Mesenchymal stem cell (in vitro differentiated cells and primary cell): Measurements from ENCODE around the gene GLRX2.

Experiments
- DNase-seq: peaks from one replicate; pipeline ENCODE4 v3.0.0-alpha.2; 2013
- H2AFZ ChIP-seq: one replicate; pipeline ENCODE4 v1.6.1; 2013; ENCODE audit warnings: low read depth, mild to moderate bottlenecking, control low read depth, inconsistent platforms, low read length, moderate library complexity
- H2AK5ac ChIP-seq: 2 replicates; pipeline ENCODE4 v1.6.1; 2013; ENCODE audit warnings: low read length, moderate library complexity, mild to moderate bottlenecking, inconsistent platforms; ENCODE audit not compliant: severe bottlenecking
- H2BK120ac ChIP-seq: one replicate; pipeline ENCODE4 v1.6.1; 2013; ENCODE audit warnings: low read depth, mild to moderate bottlenecking, inconsistent platforms, low read length, moderate library complexity
- H2BK12ac ChIP-seq, 2 experiments: one replicate each; pipeline ENCODE4 v1.6.1; 2013; ENCODE audit warnings: inconsistent platforms in 2 of 2, low read length in 2 of 2, mild to moderate bottlenecking in 2 of 2, moderate library complexity in 2 of 2, control low read depth in 1 of 2
- H2BK15ac ChIP-seq: one replicate; pipeline ENCODE4 v1.6.1; 2013; ENCODE audit warnings: mild to moderate bottlenecking, low read depth, inconsistent platforms; ENCODE audit not compliant: poor library complexity, severe bottlenecking
- H2BK5ac ChIP-seq: 2 replicates; pipeline ENCODE4 v1.6.1; 2013; ENCODE audit warnings: low read depth, mild to moderate bottlenecking, low read length, control low read depth, inconsistent platforms; ENCODE audit not compliant: poor library complexity, severe bottlenecking
- H3K14ac ChIP-seq, 2 experiments: one replicate each; pipeline ENCODE4 v1.6.1; 2013; ENCODE audit warnings: inconsistent platforms in 2 of 2, low read length in 2 of 2, control low read depth in 1 of 2, mild to moderate bottlenecking in 1 of 2, moderate library complexity in 1 of 2
- H3K18ac ChIP-seq, 2 experiments: one replicate each; pipeline ENCODE4 v1.6.1; 2013; ENCODE audit warnings: inconsistent platforms in 2 of 2, low read length in 2 of 2, control low read depth in 1 of 2, low read depth in 1 of 2, mild to moderate bottlenecking in 1 of 2
- H3K23ac ChIP-seq, 2 experiments: one replicate each; pipeline ENCODE4 v1.6.1; 2013; ENCODE audit warnings: inconsistent platforms in 2 of 2, low read length in 2 of 2, mild to moderate bottlenecking in 2 of 2, moderate library complexity in 2 of 2, control low read depth in 1 of 2
- H3K27ac ChIP-seq: 2 replicates; pipeline ENCODE4 v1.5.1; 2013; ENCODE audit warnings: mild to moderate bottlenecking, moderate library complexity, low read length, control low read depth, inconsistent platforms; ENCODE audit not compliant: poor library complexity, severe bottlenecking
- H3K27me3 ChIP-seq, 2 experiments: 2 replicates each; pipeline versions ENCODE4 v1.6.1 to v1.7.0; 2013; ENCODE audit warnings: low read length in 2 of 2, mild to moderate bottlenecking in 2 of 2, moderate library complexity in 2 of 2, control low read depth in 1 of 2, inconsistent platforms in 1 of 2; ENCODE audit not compliant: control insufficient read depth in 1 of 2, insufficient read depth in 1 of 2
- H3K36me3 ChIP-seq, 2 experiments: 2 replicates each; pipeline versions ENCODE4 v1.6.1 to v1.7.0; 2013; ENCODE audit warnings: low read length in 2 of 2, control low read depth in 1 of 2, inconsistent platforms in 1 of 2, low read depth in 1 of 2, mild to moderate bottlenecking in 1 of 2; ENCODE audit not compliant: insufficient read depth in 2 of 2, control insufficient read depth in 1 of 2
- H3K4ac ChIP-seq, 2 experiments: one replicate each; pipeline ENCODE4 v1.6.1; 2013; ENCODE audit warnings: inconsistent platforms in 2 of 2, low read length in 2 of 2, mild to moderate bottlenecking in 2 of 2, moderate library complexity in 2 of 2, control low read depth in 1 of 2, low read depth in 1 of 2
- H3K4me1 ChIP-seq: 2 replicates; pipeline ENCODE4 v1.6.1; 2013; ENCODE audit warnings: low read depth, low read length, control low read depth; ENCODE audit not compliant: control insufficient read depth, insufficient read depth
- H3K4me2 ChIP-seq: 2 replicates; pipeline ENCODE4 v1.6.1; 2013; ENCODE audit warnings: low read length, mild to moderate bottlenecking, inconsistent platforms; ENCODE audit not compliant: poor library complexity, severe bottlenecking
- H3K4me3 ChIP-seq, 2 experiments: 2 replicates each; pipeline versions ENCODE4 v1.5.1 to v1.7.0; 2013; ENCODE audit warnings: low read length in 2 of 2, mild to moderate bottlenecking in 2 of 2, control low read depth in 1 of 2, low read depth in 1 of 2; ENCODE audit not compliant: insufficient read depth in 1 of 2
- H3K79me1 ChIP-seq: replicated peaks from 2 replicates; pipeline ENCODE4 v1.6.1; 2013; ENCODE audit warnings: mild to moderate bottlenecking, control low read depth, low read length, inconsistent platforms; ENCODE audit not compliant: poor library complexity, severe bottlenecking
- H3K9ac ChIP-seq: 2 replicates; pipeline ENCODE4 v1.7.0; 2013; ENCODE audit warnings: mild to moderate bottlenecking, low read length, moderate library complexity
- H3K9me3 ChIP-seq: 2 replicates; pipeline ENCODE4 v1.7.0; 2013; ENCODE audit warnings: mild to moderate bottlenecking, low read length; ENCODE audit not compliant: control insufficient read depth
- H4K8ac ChIP-seq: one replicate; pipeline ENCODE4 v1.6.1; 2013; ENCODE audit warnings: inconsistent platforms, mild to moderate bottlenecking, low read length, moderate library complexity
- H4K91ac ChIP-seq: one replicate; pipeline ENCODE4 v1.6.1; 2013; ENCODE audit warnings: mild to moderate bottlenecking, low read length, inconsistent platforms
- WGBS: methylation state at CpG from one replicate; pipeline ENCODE4 v1.1.7; 2013; ENCODE audit warnings: mixed read lengths; 5-methylcytosine and 5-hydroxymethylcytosine counted together

The GLRX2 gene

GRCh38 chr1:193142409-193142808 lies 37.2 kb upstream of the GLRX2 start:
- Histone ChIP-seq H2BK5ac (no peak overlapping the region), H4K91ac (no peak overlapping the region), H2AFZ (no peak overlapping the region), H3K4me1 (peaks cover 1% of the 10 kb centered on the region), H3K23ac (no peak overlapping the region), H3K9ac (no peak overlapping the region), H3K36me3 (peaks cover 18 to 86% of the 10 kb centered on the region in 2 experiments), H3K4me3 (no peak overlapping the region), H2AK5ac (no peak overlapping the region), H3K9me3 (no peaks in the 10 kb centered on the region), H3K14ac (no peak overlapping the region), H2BK120ac (no peak overlapping the region), H4K8ac (no peak overlapping the region), H3K27ac (no peak overlapping the region), H2BK15ac (no peak overlapping the region), H3K4ac (no peak overlapping the region), H3K18ac (no peak overlapping the region), H3K79me1 (peaks cover 21% of the 10 kb centered on the region), H3K27me3 (no peaks in the 10 kb centered on the region), H2BK12ac (no peak overlapping the region), H3K4me2 (no peak overlapping the region)
- no peak for DNase-seq
- WGBS, result 100% methylated on average over 1 of the region's 2 CpGs

- DNase-seq, result no peak
- H2BK15ac ChIP-seq, result no peak overlapping the region
- H2AK5ac ChIP-seq, result no peak overlapping the region
- H2BK120ac ChIP-seq, result no peak overlapping the region
- H3K4me2 ChIP-seq, result no peak overlapping the region
- peaks cover 17% of the 10 kb centered on the region for H3K79me1 ChIP-seq
- no peak overlapping the region for H2BK12ac ChIP-seq
- H3K18ac ChIP-seq, result no peak overlapping the region
- no peak overlapping the region for H3K27ac ChIP-seq
- no peak overlapping the region for H3K23ac ChIP-seq
- peak overlapping the region; percentile 30 for H3K9ac ChIP-seq
- no peak overlapping the region for H3K4me3 ChIP-seq
- H3K27me3 ChIP-seq, result no peaks in the 10 kb centered on the region
- H4K91ac ChIP-seq, result no peak overlapping the region
- H3K9me3 ChIP-seq, result no peaks in the 10 kb centered on the region
- H3K36me3 ChIP-seq, result peaks cover 15 to 87% of the 10 kb centered on the region in 2 experiments
- no peak overlapping the region for H2AFZ ChIP-seq
- H4K8ac ChIP-seq, result no peak overlapping the region
- whole genome bisulfite sequencing, result 100% methylated on average over 2 of the region's 3 CpGs
- H3K14ac ChIP-seq, result no peak overlapping the region
- no peak overlapping the region for H3K4ac ChIP-seq
- peaks cover 1% of the 10 kb centered on the region for H3K4me1 ChIP-seq
- H2BK5ac ChIP-seq, result no peak overlapping the region
Measured at GRCh38 chr1:193141804-193142203, 36.6 kb upstream of the GLRX2 start.

DNA sequence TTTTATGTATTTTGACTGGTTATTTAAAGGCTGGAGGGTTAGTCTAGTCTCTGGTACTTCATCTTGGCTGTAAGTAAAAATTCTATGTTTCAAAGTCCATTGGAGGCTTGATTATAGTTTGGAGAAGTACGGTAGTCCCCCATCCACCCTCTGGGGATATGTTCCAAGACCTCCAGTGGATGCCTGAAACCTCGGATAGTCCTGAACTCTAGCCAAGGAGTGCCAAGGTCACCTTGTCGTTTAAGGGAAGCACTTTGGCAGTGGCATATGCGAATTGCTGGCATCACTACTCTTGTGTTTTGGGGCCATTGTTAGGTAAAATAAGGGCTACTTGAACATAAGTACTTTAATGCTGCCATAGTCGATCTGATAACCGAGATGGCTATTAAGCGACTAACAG lies 35.0 kb upstream of the GLRX2 start:
- no peak overlapping the region for H2AFZ ChIP-seq
- H3K27ac ChIP-seq, result no peak overlapping the region
- H4K91ac ChIP-seq, result no peak overlapping the region
- no peak for DNase-seq
- peaks cover 12 to 89% of the 10 kb centered on the region in 2 experiments for H3K36me3 ChIP-seq
- H2BK12ac ChIP-seq, result no peak overlapping the region
- H3K4me2 ChIP-seq, result no peak overlapping the region
- no peak overlapping the region for H3K4me3 ChIP-seq
- no peak overlapping the region for H2AK5ac ChIP-seq
- no peak overlapping the region for H3K18ac ChIP-seq
- H3K14ac ChIP-seq, result no peak overlapping the region
- no peak overlapping the region for H2BK120ac ChIP-seq
- no peak overlapping the region for H2BK15ac ChIP-seq
- no peak overlapping the region for H2BK5ac ChIP-seq
- H3K4me1 ChIP-seq, result peaks cover 1% of the 10 kb centered on the region
- no peak overlapping the region for H3K23ac ChIP-seq
- H3K79me1 ChIP-seq, result peaks cover 16% of the 10 kb centered on the region
- H3K27me3 ChIP-seq, result no peaks in the 10 kb centered on the region
- H4K8ac ChIP-seq, result no peak overlapping the region
- no peaks in the 10 kb centered on the region for H3K9me3 ChIP-seq
- 95% methylated on average over 7 of the region's 7 CpGs for WGBS
- H3K9ac ChIP-seq, result no peak overlapping the region
- no peak overlapping the region for H3K4ac ChIP-seq

- H3K9ac ChIP-seq, result no peak overlapping the region
- H2BK15ac ChIP-seq, result no peak overlapping the region
- H3K4me1 ChIP-seq, result peaks cover 3% of the 10 kb centered on the region
- H4K91ac ChIP-seq, result no peak overlapping the region
- H3K4me2 ChIP-seq, result no peak overlapping the region
- no peak overlapping the region for H2BK120ac ChIP-seq
- no peak overlapping the region for H2BK12ac ChIP-seq
- H3K27me3 ChIP-seq, result no peaks in the 10 kb centered on the region
- H3K4me3 ChIP-seq, result no peak overlapping the region
- WGBS, result 98% methylated on average over 2 of the region's 2 CpGs
- DNase-seq, result no peak
- H3K23ac ChIP-seq, result no peak overlapping the region
- H3K9me3 ChIP-seq, result no peaks in the 10 kb centered on the region
- no peak overlapping the region for H2AK5ac ChIP-seq
- H3K27ac ChIP-seq, result no peak overlapping the region
- no peak overlapping the region for H4K8ac ChIP-seq
- H2BK5ac ChIP-seq, result no peak overlapping the region
- H3K79me1 ChIP-seq, result peaks cover 7% of the 10 kb centered on the region
- no peak overlapping the region for H2AFZ ChIP-seq
- no peak overlapping the region for H3K18ac ChIP-seq
- H3K4ac ChIP-seq, result no peak overlapping the region
- H3K36me3 ChIP-seq, result peaks cover 11 to 81% of the 10 kb centered on the region in 2 experiments
- no peak overlapping the region for H3K14ac ChIP-seq
Measured at GRCh38 chr1:193131266-193131860, 26.1 kb upstream of the GLRX2 start.
